Posterior cingulate gyrus (tissue), 11 donors: ENCODE results near the gene AKAP12.

Experiments
- DNase-seq, 10 donors: peaks; one replicate each; pipeline versions ENCODE4 v3.0.0 to v3.0.0-alpha.2; 2020 to 2021; ENCODE audit warnings: mixed read lengths in 3 of 10
- intact Hi-C: fragments of 100-400 bp; cut with DNase I; formaldehyde crosslinking; loops from one replicate; pipeline ENCODE4 v1.15.1; 2023

AKAP12 gene

DNA sequence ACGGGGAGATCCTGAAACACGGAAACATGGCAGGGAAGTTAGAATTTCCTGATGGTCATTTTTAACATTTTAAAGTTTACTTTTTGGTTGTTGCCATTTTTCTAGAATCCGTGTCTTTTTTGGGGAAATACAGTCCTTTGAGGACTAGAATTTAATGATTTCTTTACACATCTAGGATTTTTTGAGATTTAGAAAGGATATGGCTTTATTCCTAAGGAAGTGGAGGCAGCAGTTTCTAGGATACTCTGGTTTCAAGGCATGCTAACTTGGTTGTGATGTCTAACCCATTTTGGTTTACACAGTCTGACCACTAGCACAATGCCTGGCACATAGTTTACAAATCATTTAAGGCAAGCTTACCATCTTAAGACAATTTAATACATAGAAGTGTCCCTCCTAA is 152.7 kb downstream of the AKAP12 start:
- no peak for DNase-seq
- intact Hi-C loops = no loop called here

DNA sequence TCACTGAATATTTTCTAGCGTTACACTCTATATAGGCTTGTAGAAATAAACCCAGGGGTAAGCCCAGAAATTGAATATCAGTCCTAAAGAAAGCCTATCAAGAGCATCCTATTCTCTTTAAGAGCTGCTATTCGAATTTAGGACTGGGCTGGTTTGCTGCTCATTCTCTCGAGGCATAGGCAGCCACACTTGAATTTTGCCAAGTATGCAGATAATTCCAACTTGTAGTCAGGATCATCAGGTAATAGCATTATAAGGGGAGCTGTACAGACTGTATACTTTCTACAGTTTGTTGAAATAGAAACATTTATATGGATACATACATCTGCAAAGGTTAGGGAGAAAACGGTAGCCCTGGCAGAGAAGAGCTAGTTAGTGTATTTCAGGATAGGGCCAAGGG is 153.6 kb downstream of the AKAP12 start:
- no peak for DNase-seq
- intact Hi-C loops = no loop called here

DNA sequence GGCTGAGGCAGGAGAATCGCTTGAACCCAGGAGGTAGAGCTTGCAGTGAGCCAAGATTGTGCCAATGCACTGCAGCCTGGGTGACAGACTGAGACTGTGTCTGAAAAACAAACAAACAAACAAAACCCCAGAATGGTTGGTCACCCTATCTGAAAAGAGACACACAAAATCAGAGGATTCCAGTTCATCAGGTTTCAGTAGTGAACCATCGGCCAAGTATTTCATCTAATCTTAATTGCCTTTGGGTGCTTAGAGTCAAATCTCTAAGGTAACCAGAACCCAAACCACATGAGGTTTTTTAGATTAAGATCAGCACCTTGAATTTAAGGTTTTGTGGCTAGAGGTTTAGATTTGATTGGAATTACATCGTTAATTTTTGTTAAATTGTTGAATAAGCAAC is 159.9 kb downstream of the AKAP12 start:
- DNase-seq = no peak
- intact Hi-C loops = no loop called here

DNA sequence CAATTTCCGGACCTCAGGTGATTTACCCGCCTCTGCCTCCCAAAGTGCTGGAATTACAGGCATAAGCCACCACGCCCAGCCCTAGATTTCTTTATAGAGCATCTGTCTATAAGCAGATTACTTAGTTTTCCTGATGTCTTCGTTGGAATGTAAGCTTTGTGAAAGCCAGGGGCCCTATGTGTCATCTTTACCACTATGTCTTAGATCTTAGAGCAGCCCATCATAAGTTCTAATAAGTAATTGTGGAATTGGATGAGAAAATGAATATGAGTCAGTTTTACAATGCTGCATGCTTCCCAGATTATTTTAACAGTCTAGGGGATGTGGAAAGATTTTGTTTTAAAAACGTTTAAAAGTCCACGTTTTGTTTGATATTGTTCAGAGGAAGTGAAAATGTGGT is 160.7 kb downstream of the AKAP12 start:
- no peak for DNase-seq
- intact Hi-C loops = no loop called here

DNA sequence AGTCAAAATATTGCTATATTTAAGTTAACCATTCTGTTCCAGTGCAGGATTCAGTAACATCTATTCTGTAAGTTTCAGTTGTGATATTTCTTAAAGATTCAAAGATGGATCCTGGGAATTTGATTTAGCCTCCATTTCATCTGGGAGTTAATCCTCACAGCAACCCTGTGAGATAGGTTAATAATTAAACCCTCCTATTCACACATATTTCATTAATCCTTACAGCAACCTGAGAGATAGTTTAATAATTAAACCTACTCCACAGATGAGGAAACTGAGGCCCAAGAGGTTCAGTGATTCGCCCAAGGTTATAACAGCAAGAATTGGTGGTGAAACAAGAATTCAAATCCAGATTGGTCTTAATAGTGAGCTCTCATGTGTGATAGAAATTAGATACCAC is 162.5 kb downstream of the AKAP12 start:
- no peak for DNase-seq
- intact Hi-C loops = no loop called here

DNA sequence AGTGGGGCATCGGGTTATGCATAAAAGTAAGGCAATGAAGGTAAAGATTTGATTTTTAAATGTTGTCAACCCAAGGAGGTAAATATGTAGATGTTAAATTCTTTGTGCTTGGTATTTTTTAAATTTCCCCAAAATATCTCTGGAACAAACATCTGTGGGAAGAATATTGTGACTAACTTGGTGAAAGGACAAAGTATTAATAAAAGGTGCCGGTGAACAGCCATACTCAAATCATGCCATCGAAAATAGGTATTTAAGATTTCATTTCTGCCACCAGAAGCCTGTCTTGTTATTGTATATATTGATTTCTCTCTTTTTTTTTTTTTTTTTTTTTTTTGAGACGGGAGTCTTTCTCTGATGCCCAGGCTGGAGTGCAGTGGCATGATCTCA is 164.1 kb downstream of the AKAP12 start:
- intact Hi-C loops = no loop called here
- no peak for DNase-seq
